Mesendoderm (in vitro differentiated cells): ENCODE measurements around the gene MAD1L1.

Source experiments
- DNase-seq: peaks from one replicate; pipeline ENCODE4 v3.0.0; 2013
- H2AK5ac ChIP-seq: 2 replicates; pipeline ENCODE4 v1.6.1; 2013; ENCODE audit warnings: low read length, inconsistent platforms
- H2BK120ac ChIP-seq: 2 replicates; pipeline ENCODE4 v1.6.1; 2013; ENCODE audit warnings: low read depth, mild to moderate bottlenecking, low read length, moderate library complexity, mixed read lengths
- H2BK15ac ChIP-seq: replicated peaks from 2 replicates; pipeline ENCODE4 v1.6.1; 2013; ENCODE audit warnings: low read depth, mild to moderate bottlenecking, moderate library complexity
- H2BK5ac ChIP-seq: 2 replicates; pipeline ENCODE4 v1.6.1; 2013; ENCODE audit warnings: low read length, inconsistent platforms
- H3K18ac ChIP-seq: 2 replicates; pipeline ENCODE4 v1.6.1; 2013; ENCODE audit warnings: mild to moderate bottlenecking, low read length, mixed read lengths
- H3K23ac ChIP-seq: one replicate; pipeline ENCODE4 v1.6.1; 2013; ENCODE audit warnings: low read length
- H3K27ac ChIP-seq: 2 replicates; pipeline ENCODE4 v1.5.1; 2013; ENCODE audit warnings: low read depth, mild to moderate bottlenecking, inconsistent platforms, low read length, moderate library complexity
- H3K27me3 ChIP-seq: 2 replicates; pipeline ENCODE4 v1.6.1; 2013; ENCODE audit warnings: low read length, control low read depth, mild to moderate bottlenecking, inconsistent platforms; ENCODE audit not compliant: insufficient read depth, poor library complexity
- H3K36me3 ChIP-seq: 2 replicates; pipeline ENCODE4 v1.6.1; 2013; ENCODE audit warnings: low read length, inconsistent platforms; ENCODE audit not compliant: control insufficient read depth, insufficient read depth
- H3K4ac ChIP-seq: one replicate; pipeline ENCODE4 v1.6.1; 2013; ENCODE audit warnings: low read depth, mild to moderate bottlenecking, low read length, moderate library complexity
- H3K4me1 ChIP-seq: 2 replicates; pipeline ENCODE4 v1.6.1; 2013; ENCODE audit warnings: low read depth, low read length, inconsistent platforms; ENCODE audit not compliant: control insufficient read depth
- H3K4me2 ChIP-seq: 2 replicates; pipeline ENCODE4 v1.6.1; 2013; ENCODE audit warnings: low read length
- H3K4me3 ChIP-seq: 2 replicates; pipeline ENCODE4 v1.5.1; 2013; ENCODE audit warnings: mild to moderate bottlenecking, low read length
- H3K56ac ChIP-seq: one replicate; pipeline ENCODE4 v1.6.1; 2013; ENCODE audit warnings: low read length
- H3K79me1 ChIP-seq: 2 replicates; pipeline ENCODE4 v1.6.1; 2013; ENCODE audit warnings: low read length, inconsistent platforms
- H3K79me2 ChIP-seq: 2 replicates; pipeline ENCODE4 v1.6.1; 2013; ENCODE audit warnings: mild to moderate bottlenecking, low read length; ENCODE audit not compliant: control insufficient read depth, insufficient read depth
- H3K9ac ChIP-seq: 2 replicates; pipeline ENCODE4 v1.6.1; 2013; ENCODE audit warnings: low read length, inconsistent platforms
- H4K5ac ChIP-seq: one replicate; pipeline ENCODE4 v1.6.1; 2013; ENCODE audit warnings: low read length
- H4K8ac ChIP-seq: one replicate; pipeline ENCODE4 v1.6.1; 2013; ENCODE audit warnings: low read depth, mild to moderate bottlenecking, control low read depth, low read length, moderate library complexity
- WGBS: extraction: QIAGEN DNeasy Blood & Tissue Kit; methylation state at CpG from one replicate; pipeline ENCODE4 v1.1.7; 2013; ENCODE audit warnings: low lambda C conversion rate, missing lambda C conversion rate; ENCODE audit not compliant: insufficient coverage; ENCODE audit errors: extremely low coverage; 5-methylcytosine and 5-hydroxymethylcytosine counted together

MAD1L1 gene

DNA sequence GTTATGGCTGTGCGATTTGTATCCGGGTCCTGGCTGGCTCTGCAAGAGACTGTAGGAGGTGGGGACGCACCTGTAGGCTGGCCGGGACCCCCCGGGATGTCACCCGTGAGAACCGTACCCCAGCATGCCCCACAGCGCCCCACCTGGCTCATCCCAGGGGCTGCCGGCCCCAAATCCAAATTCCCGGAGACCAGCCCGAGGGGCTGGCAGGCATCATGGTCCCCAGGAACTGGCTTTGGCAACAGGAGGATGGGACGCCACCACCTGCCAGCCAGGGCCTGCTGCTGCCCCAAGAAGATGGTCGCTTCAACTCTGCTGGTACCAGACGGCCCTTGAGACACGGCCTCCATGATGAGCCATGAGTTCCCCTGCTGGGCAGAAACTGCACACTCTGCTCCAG lies 323.3 kb downstream of the MAD1L1 start:
- Histone ChIP-seq H3K79me2 (no peaks in the 10 kb centered on the region), H3K27ac (no peak overlapping the region), H3K4ac (no peak overlapping the region), H3K56ac (no peak overlapping the region), H2BK15ac (no peak overlapping the region), H3K9ac (no peak overlapping the region), H3K18ac (no peak overlapping the region), H3K23ac (no peak overlapping the region), H3K4me2 (no peak overlapping the region), H3K79me1 (no peaks in the 10 kb centered on the region), H3K36me3 (no peaks in the 10 kb centered on the region), H3K27me3 (no peaks in the 10 kb centered on the region), H4K5ac (no peak overlapping the region), H2BK120ac (no peak overlapping the region), H4K8ac (no peak overlapping the region), H3K4me3 (no peak overlapping the region), H2AK5ac (no peak overlapping the region), H2BK5ac (no peak overlapping the region), H3K4me1 (no peaks in the 10 kb centered on the region)
- no peak for DNase-seq
- no CpG with 5 or more reads among the region's 15 CpGs for WGBS

DNA sequence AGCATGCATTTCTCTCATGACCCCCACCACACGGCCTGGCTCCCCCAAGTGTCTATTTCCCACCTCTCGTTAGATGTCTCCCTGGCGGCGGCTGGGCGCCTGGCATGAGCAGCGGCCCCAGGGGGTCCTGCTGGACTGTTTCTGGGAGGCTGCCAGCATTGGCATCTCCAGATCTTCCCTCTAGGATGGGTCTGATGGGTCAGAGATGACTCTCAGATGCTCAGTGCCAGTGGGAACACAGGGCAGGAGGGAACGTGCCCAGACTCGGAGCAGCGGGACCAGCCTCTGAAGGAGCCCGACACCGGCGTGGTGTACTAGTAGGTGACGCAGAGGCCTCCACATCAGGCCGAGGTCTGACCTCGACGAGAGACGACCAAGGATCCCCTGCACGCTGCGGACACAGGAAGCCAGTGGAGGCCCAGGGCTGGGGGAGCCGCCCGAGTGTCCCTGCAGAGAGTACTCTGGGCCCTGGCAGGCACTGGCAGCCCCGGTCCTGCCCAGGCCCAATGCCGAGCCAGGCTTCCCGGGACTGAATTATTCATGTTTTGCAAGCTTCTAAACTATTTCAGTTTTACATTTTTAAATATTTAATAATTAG lies 323.8 kb downstream of the MAD1L1 start:
- Histone ChIP-seq H4K5ac (no peak overlapping the region), H3K27ac (no peak overlapping the region), H3K23ac (no peak overlapping the region), H3K4ac (no peak overlapping the region), H3K79me2 (no peaks in the 10 kb centered on the region), H2BK5ac (no peak overlapping the region), H3K9ac (no peak overlapping the region), H3K36me3 (no peaks in the 10 kb centered on the region), H2BK120ac (no peak overlapping the region), H3K18ac (no peak overlapping the region), H3K27me3 (no peaks in the 10 kb centered on the region), H3K4me3 (no peak overlapping the region), H2AK5ac (no peak overlapping the region), H3K4me1 (no peaks in the 10 kb centered on the region), H4K8ac (no peak overlapping the region), H3K79me1 (no peaks in the 10 kb centered on the region), H3K4me2 (no peak overlapping the region), H2BK15ac (no peak overlapping the region), H3K56ac (no peak overlapping the region)
- no peak for DNase-seq
- no CpG with 5 or more reads among the region's 24 CpGs for WGBS

DNA sequence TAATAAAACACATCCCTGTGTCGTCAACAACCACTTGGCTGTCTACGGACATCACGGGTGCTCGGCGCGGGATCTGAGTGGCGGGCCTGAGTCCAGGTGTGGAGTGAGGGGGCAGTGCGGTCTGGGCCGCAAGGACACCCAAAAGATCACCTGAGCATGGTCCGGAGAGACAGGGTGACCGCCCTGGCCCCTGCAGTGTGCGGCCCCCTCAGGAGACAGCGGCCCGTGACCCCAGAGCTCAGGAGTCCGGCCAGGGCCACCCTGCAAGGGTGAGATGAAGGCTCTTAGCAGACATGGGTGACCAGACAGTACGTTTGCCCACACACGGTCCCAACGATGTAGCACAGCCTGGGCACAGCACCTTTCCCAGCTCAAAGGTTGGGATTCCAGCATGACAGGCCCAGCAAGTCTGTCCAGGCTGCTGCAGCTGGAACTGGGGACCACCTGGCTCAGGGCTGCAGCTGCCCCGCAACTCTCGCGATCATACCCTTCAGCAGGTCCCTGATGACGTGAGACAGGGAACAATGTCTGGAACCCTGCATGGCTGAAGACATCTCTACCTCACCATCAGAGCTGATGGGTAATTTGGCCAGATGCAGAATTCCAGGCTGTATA lies 324.9 kb downstream of the MAD1L1 start:
- no peaks in the 10 kb centered on the region for H3K27me3 ChIP-seq
- no peak overlapping the region for H4K5ac ChIP-seq
- H3K79me1 ChIP-seq: no peaks in the 10 kb centered on the region
- H3K4me1 ChIP-seq: no peaks in the 10 kb centered on the region
- H3K18ac ChIP-seq: no peak overlapping the region
- WGBS: no CpG with 5 or more reads among the region's 22 CpGs
- no peak for DNase-seq
- H2BK15ac ChIP-seq: no peak overlapping the region
- H3K4ac ChIP-seq: no peak overlapping the region
- no peak overlapping the region for H2BK5ac ChIP-seq
- no peak overlapping the region for H2AK5ac ChIP-seq
- H4K8ac ChIP-seq: no peak overlapping the region
- H3K56ac ChIP-seq: no peak overlapping the region
- no peak overlapping the region for H3K23ac ChIP-seq
- no peak overlapping the region for H2BK120ac ChIP-seq
- no peak overlapping the region for H3K27ac ChIP-seq
- no peaks in the 10 kb centered on the region for H3K36me3 ChIP-seq
- no peak overlapping the region for H3K9ac ChIP-seq
- no peak overlapping the region for H3K4me2 ChIP-seq
- H3K79me2 ChIP-seq: no peaks in the 10 kb centered on the region
- H3K4me3 ChIP-seq: no peak overlapping the region

DNA sequence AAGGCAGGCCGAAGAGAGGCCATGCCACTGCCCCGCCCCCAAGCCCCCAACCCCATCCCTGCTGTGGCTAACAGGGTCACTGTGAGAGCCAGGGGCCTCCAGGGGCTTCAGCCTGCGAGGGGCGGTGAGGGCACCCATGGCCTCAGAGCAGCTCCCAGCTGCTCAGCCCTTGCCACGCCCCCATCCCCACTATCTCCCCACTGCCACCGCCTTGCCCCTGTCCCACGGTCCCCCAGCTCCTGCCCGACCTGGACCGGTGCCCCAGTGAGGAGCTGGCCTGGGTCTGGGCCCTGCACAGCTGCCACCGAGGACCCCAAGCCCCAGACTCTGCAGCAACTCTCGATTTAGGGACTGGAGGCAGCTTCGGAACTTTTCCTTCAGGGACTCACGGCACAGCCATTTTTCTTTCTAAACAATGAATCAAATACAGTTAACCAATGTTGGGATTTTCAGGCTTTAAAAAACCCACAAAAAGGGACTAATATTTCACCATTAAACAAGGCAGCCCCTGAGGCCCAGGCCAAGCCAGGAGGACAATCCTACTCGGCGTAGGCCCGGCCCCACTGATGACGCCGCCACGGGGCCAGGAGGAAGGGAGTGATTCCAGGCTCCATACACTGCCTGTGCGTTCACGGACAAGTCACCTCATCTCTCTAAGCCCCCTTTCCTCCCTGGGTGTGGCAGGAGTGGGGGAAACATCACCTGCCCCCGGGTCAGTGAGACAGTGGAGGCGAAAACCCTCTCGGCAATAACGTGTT lies 325.6 kb downstream of the MAD1L1 start:
- Histone ChIP-seq H2BK15ac (no peak overlapping the region), H3K23ac (no peak overlapping the region), H3K27ac (no peak overlapping the region), H3K79me1 (no peaks in the 10 kb centered on the region), H3K4me1 (no peaks in the 10 kb centered on the region), H3K4ac (no peak overlapping the region), H2AK5ac (no peak overlapping the region), H3K4me3 (no peak overlapping the region), H4K8ac (no peak overlapping the region), H3K36me3 (no peaks in the 10 kb centered on the region), H2BK120ac (no peak overlapping the region), H4K5ac (no peak overlapping the region), H3K27me3 (no peaks in the 10 kb centered on the region), H3K18ac (no peak overlapping the region), H3K4me2 (no peak overlapping the region), H2BK5ac (no peak overlapping the region), H3K79me2 (no peaks in the 10 kb centered on the region), H3K9ac (no peak overlapping the region), H3K56ac (no peak overlapping the region)
- no CpG with 5 or more reads among the region's 25 CpGs for WGBS
- no peak for DNase-seq

DNA sequence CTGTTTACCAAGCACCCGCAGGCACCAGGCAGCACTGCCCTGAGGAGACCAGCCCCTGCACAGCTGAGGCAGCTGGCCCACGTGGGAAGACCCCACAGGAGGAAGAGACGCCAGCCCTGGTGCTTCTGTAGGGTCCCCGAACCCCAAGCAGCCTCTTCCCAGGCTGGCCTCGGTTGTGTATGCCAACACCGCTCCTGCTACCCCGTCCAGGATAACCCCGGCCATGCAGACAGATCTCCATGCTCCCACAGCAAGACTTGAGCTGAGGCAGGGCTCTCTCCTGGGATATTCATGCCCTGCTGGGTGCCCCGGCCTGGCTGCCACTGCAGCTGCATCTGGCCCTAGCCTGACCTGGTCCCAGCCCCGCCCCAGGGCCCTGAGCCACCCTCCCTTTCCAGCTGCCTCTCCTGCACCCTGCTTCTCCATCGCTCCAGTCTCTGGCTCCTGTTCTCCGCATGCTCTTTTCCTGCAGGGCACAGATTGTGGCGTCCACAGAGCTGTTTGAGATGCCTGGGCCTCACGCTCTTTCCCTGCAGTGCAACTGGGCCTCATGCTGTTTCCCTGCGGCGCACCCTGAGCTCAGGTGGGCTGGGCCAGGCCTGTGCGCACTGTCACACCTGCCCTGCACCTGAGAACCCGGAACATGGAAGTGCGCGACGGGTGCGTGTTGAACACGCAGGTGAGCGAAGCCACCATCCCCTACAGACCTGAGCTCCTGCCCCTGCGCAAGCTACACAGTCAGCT lies 326.5 kb downstream of the MAD1L1 start:
- H3K18ac ChIP-seq: no peak overlapping the region
- H3K79me2 ChIP-seq: no peaks in the 10 kb centered on the region
- no peak overlapping the region for H3K4me2 ChIP-seq
- no peak overlapping the region for H2BK120ac ChIP-seq
- H3K4me3 ChIP-seq: no peak overlapping the region
- H2AK5ac ChIP-seq: no peak overlapping the region
- H3K56ac ChIP-seq: no peak overlapping the region
- H2BK15ac ChIP-seq: no peak overlapping the region
- no peak overlapping the region for H2BK5ac ChIP-seq
- no peak overlapping the region for H3K9ac ChIP-seq
- no peaks in the 10 kb centered on the region for H3K36me3 ChIP-seq
- no peak overlapping the region for H3K4ac ChIP-seq
- H3K23ac ChIP-seq: no peak overlapping the region
- no peak overlapping the region for H4K5ac ChIP-seq
- no peaks in the 10 kb centered on the region for H3K79me1 ChIP-seq
- H3K4me1 ChIP-seq: no peaks in the 10 kb centered on the region
- H4K8ac ChIP-seq: no peak overlapping the region
- no CpG with 5 or more reads among the region's 25 CpGs for WGBS
- H3K27me3 ChIP-seq: no peaks in the 10 kb centered on the region
- DNase-seq: no peak
- H3K27ac ChIP-seq: no peak overlapping the region
